DMS 273 (cell line): ENCODE results near the gene MCC.
A peak's percentile ranks its signal among the peaks of the same experiment; 100 is the strongest.

Experiments used
- DNase-seq: peaks from one replicate; lab custom pipeline; 2025; ENCODE audit not compliant: unreplicated experiment; lab: John Stamatoyannopoulos, UW

The MCC gene

GRCh38 chr5:113253037-113253436, 235.2 kb downstream of the MCC start:
- DNase-seq, result no peak

DNA sequence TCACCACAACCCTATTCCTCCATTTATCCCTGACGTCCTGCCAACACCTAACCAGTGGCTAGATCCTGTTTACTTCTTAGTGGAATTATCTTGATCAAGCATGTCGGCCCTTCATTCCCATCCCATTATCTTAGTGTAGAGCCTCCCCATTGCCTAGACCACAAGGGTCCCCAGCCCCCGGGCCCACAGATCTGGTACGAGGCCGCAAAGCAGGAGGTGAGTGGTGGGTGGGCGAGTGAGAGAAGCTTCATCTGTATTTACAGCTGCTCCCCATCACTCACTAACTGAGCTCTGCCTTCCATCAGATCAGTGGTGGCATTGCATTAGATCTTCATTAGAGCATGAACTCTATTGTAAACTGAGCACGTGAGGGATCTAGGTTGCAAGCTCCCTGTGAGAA, 236.2 kb downstream of the MCC start:
- DNase-seq, result no peak

GRCh38 chr5:113250341-113250953, 237.8 kb downstream of the MCC start:
- DNase-seq, result peak; percentile 94

DNA sequence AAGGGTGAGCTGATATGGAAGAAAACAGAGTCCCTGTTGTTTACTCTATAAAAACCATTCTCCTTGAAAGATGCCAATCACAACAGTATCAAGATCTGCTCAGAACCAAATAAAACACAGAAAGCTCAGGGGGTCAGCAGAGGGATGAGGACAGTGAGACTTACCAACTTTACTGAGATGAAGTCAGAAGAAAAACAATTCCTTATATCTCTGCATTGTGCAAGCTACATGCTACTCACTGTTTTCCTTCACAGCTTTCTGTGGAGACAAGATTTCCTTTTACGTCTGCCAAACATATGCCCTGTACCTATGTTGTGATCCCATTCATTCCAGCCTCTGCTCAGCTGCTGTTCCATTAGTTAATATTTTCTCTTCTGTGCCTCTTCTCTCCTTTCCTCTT, 239.0 kb downstream of the MCC start:
- peak; percentile 60 for DNase-seq

DNA sequence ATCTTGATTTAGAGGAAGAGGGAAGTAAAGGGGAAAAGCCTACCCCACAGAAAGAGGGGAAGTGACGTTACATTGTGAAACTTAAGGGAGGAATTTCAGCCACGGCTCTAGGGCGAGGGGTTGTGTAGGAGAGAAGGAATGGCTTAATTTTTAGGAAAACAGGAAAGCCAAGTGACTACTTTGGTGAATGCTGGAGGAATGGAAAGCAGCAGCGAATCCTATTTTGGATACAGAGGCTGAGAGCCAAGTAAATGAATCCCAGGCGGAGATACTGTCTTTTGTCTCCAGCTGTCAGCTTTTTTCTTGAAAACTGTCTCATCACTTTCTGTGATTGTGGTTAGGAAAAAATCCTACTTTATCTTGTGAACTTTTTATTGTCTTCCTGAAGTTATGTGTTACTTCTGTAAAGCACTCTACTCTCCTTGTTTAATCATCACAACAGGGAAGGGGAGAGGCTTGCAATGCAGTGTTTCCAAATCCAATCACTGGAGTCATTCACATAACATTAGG, 241.8 kb downstream of the MCC start:
- no peak for DNase-seq

GRCh38 chr5:113245427-113246225, 242.6 kb downstream of the MCC start:
- no peak for DNase-seq

DNA sequence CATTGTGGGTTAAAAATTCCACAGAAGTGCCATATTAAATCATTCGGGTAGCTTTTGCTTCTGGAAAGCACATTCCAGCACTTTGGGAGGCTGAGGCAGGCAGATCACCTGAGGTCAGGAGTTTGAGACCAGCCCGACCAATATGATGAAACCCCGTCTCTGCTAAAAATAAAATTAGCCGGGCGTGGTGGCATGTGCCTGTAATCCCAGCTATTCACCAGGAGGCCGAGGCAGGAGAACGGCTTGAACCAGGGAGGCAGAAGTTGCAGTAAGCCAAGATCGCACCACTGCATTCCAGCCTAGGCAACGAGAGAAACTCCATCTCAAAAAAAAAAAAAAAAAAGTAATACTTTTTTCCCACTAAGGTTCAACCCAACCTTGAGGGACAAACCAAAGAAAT, 243.3 kb downstream of the MCC start:
- DNase-seq, result no peak

DNA sequence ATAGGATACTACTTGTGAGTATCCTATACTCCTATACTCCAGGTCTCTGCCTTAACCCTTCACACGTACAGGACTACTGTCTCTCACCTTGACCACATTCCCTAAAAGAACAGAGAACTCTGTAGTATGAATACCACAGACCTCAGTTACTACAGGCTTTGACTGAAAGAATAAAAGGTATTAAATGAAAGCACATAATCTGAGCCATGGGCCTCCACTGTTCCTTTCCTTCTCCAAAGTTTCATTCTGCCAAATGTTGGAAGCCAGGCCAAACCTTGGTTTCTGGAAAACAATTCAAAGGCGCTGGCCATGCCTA, 244.9 kb downstream of the MCC start:
- no peak for DNase-seq

- DNase-seq, result peak; percentile 70
Measured at GRCh38 chr5:113242481-113243348, 245.5 kb downstream of the MCC start.

- no peak for DNase-seq
Measured at GRCh38 chr5:113240951-113241726, 247.1 kb downstream of the MCC start.

DNA sequence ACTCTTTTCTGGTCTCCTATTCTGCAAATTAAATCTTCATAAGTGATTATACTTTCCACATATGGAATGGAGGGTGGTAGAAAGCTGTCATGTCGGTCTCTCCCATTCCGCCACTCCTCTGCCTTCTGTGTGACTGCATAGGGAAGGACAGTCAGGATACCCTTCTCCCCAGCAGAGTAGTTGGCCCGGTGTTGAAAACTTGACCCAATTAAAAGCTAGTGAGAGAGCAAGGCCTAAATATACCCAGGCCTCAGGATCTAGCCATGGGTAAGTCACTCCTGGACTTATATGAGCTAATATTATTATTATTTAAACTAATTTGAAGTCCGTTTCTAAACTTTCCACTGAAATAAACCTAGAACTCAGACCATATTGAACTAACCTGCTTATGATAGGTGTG, 248.2 kb downstream of the MCC start:
- no peak for DNase-seq

DNA sequence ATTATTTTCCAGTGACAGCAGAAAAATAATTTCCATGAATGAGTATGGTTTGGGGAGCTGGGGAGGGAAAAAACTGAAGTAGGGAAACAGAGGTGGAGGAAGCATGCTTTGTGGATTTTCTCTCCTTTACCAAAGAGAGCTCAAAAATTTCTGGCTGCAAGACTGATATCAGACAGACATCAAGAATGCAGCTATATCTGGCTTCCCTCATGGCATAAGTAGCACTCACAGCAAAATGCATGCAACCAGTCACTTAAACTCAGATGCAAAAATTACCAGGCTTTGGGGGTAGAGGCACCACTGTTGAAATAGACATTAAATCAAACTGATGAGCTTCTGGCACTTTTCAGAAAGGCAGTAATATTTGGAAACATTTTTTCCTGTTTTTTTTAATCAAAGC, 250.4 kb downstream of the MCC start:
- peak; percentile 34 for DNase-seq

GRCh38 chr5:113236536-113237288, 251.5 kb downstream of the MCC start:
- peak; percentile 66 for DNase-seq

GRCh38 chr5:113235884-113236283, 252.4 kb downstream of the MCC start:
- no peak for DNase-seq

DNA sequence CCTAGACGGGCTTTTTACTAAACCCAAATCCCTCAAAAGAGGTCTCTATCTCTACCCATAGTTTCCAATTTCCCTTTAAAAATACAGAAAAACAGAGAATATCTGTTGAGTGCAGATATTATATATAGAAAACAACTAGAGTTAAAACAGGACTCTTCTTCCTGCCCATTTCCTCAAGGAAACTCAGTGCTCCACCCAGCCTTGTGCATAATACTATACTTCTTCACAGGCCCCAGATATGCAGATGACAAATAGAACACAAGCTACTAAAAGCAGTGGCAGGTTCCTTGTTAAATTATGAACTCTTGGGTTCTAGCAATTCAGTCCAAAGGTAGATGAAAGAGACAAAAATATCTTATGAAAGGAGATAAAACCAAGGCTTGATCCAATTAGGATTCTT, 253.7 kb downstream of the MCC start:
- DNase-seq, result no peak

DNA sequence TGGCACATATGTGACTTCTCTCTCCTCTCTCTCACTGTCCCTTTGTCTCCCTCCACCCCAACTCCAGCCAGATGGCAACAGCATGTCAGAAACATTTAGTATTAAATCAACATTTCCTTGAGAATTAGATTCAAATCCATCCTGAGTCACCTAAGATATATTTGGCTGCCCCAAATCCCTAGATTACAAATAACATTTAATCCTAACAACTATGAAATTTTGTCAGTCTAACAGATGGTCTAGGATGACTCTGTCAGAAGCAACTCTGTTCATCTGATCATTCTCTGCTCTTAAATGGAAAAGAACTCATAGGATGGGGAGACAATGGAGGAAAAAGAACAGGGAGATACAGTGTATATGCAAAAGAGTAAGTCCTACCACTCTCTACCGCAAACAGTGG, 254.6 kb downstream of the MCC start:
- peak; percentile 50 for DNase-seq

DNA sequence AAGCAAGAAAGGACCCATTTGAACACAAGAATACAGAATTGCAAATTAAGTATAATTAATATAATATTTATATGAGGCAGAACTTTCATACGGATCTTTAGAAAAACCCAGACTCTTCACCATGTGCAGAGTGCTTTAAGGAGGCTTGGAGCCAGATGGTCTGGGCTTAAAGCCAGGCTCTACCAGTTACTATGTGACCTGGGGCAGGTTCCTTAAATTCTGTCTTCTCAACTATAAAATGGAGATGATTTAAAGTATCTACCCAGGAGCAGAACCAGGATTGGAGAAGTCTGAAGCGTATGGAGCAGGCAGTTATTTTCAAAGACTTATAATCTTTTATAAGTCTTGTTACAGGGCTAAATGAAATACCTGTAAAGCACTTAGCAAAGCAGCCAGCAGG, 255.6 kb downstream of the MCC start:
- DNase-seq, result peak; percentile 95

DNA sequence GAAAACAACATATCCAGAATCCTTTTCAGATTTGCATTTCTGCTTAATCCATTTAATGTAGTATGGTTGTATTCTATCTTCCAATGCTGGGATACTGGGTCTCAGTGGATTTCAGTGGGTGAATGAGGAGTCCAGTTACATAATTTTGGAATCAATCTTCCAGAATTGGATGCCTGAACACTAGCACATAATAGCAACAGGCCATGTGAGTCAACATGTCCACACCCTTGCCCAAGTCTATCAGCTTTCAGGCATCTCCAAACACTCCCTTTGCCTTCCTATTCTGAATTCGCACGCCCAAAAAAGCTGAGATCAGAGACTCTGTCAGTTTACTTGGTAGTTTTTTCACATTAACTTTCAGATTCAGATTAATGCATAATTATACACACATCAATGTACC, 256.0 kb downstream of the MCC start:
- peak; percentile 60 for DNase-seq

GRCh38 chr5:113231653-113232000, 256.6 kb downstream of the MCC start:
- DNase-seq, result no peak
